Activated T-cell treated with anti-CD3 and anti-CD28 coated beads, Interleukin-2, amount 50 U/mL, for 24 hours (primary cell): ENCODE results near the gene PDCD1.
A peak's percentile ranks its signal among the peaks of the same experiment; 100 is the strongest.
"Not testable (repeated sequence)": the region's sequence is repeated elsewhere in the genome, so short reads cannot be mapped to it uniquely, and the experiment has no call there.

Experiments used
- DNase-seq: peaks from one replicate; pipeline ENCODE4 v3.0.0-alpha.2; 2020
- H3K27ac Mint-ChIP-seq: 2 replicates; pipeline ENCODE4 v1.8.0; 2020; ENCODE audit warnings: mild to moderate bottlenecking, mixed read lengths
- H3K27me3 Mint-ChIP-seq: 2 replicates; pipeline ENCODE4 v1.8.0; 2020; ENCODE audit warnings: mixed read lengths
- H3K36me3 Mint-ChIP-seq: 2 replicates; pipeline ENCODE4 v1.8.0; 2020; ENCODE audit warnings: low read depth, mixed read lengths
- H3K4me1 Mint-ChIP-seq: 2 replicates; pipeline ENCODE4 v1.8.0; 2020; ENCODE audit warnings: low read depth, mixed read lengths
- H3K4me3 Mint-ChIP-seq: 2 replicates; pipeline ENCODE4 v1.8.0; 2020; ENCODE audit warnings: mild to moderate bottlenecking, moderate library complexity, mixed read lengths
- H3K9me3 Mint-ChIP-seq: 2 replicates; pipeline ENCODE4 v1.8.0; 2020; ENCODE audit warnings: mixed read lengths

The PDCD1 gene

DNA sequence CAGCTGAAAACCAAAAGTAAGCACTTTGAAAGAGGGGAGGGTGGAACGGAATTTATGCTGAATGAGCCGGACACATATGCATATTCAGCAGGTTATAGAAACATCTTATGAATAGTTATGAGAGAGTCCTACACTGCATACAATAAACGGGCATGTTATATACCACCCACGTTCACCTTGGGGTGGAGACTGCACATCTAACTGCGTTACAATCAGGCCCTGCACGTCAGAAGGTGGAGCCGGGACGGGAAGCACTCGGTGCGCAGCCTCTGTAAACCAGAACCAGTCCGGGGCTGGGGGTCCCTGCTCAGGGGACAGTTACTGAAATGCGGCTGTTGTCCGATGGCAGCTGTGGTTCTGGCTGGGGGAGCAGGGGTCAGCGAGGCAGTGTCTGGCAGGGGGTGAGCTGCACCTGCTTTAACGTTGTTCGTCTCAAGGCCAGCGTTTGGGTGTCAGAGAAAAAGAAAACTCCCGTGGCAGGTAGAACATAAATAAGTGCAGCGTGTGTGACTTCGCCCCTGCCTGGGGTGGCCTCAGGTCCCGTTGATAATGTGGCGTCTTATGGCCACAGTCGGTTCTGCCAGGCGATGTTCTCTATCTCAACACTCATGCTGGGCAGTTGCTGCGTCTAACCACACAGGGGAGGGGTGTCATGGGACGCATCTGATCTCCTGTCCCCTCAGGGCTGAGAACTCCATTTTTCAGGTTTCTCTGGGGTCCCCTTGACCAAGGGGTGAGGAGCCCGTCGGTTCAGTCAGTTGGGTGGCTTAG lies 24.8 kb downstream of the PDCD1 start:
- DNase-seq, H3K9me3 Mint-ChIP-seq, H3K4me1 Mint-ChIP-seq, H3K36me3 Mint-ChIP-seq, H3K27me3 Mint-ChIP-seq, H3K27ac Mint-ChIP-seq, H3K4me3 Mint-ChIP-seq: not testable (repeated sequence)

DNA sequence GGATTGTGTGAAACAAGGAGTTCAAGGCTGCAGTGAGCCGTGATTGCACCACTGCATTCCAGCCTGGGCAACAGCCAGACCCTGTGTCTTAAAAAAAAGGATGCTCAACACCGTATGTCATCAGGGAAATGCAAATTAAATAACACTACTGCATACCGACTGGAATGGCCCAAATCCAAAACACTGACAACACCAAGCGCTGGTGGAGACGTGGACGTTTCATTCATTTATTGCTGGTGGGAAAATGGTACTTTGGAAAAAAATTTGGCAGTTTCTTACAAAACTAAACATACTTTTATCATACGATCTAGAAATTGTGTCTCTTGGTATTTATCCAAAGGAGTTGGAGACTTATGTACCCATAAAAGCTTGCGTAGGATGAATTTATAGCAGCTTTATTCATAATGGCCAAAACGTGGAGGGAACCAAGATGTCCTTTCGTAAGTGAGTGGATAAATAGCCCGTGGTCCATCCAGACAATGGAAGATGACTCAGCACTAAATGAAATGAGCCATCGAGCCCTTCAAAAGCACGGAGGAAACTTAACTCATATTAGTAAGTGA lies 25.5 kb downstream of the PDCD1 start:
- Mint-ChIP-seq H3K9me3 (peaks cover 3% of the 10 kb centered on the region), H3K4me1 (peaks cover 2% of the 10 kb centered on the region), H3K4me3 (no peak overlapping the region), H3K27me3 (peaks cover 4% of the 10 kb centered on the region), H3K27ac (no peak overlapping the region), H3K36me3 (no peaks in the 10 kb centered on the region)
- no peak for DNase-seq

DNA sequence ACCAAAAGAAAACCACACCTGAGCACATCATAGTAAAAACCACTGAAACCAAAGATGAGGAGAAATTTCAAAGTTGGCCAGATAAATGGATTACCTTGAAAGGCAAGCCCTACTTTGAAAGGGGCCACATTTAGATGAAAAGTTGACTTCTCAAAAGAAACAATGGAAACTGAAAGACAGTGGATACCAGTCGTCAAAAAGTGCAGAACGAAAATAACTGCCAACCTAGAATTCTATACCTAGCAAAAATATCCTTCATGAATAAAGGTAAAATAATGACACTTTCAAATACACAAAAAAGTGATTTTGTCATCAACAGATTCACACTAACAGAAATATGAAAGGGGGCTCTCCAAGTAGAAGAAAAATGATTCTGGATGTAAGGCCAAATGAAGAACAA lies 31.3 kb downstream of the PDCD1 start:
- peaks cover 21% of the 10 kb centered on the region for H3K9me3 Mint-ChIP-seq
- H3K36me3 Mint-ChIP-seq, result no peaks in the 10 kb centered on the region
- peaks cover 2% of the 10 kb centered on the region for H3K4me1 Mint-ChIP-seq
- no peak overlapping the region for H3K27ac Mint-ChIP-seq
- no peak overlapping the region for H3K4me3 Mint-ChIP-seq
- DNase-seq, result no peak
- peaks cover 9% of the 10 kb centered on the region for H3K27me3 Mint-ChIP-seq

DNA sequence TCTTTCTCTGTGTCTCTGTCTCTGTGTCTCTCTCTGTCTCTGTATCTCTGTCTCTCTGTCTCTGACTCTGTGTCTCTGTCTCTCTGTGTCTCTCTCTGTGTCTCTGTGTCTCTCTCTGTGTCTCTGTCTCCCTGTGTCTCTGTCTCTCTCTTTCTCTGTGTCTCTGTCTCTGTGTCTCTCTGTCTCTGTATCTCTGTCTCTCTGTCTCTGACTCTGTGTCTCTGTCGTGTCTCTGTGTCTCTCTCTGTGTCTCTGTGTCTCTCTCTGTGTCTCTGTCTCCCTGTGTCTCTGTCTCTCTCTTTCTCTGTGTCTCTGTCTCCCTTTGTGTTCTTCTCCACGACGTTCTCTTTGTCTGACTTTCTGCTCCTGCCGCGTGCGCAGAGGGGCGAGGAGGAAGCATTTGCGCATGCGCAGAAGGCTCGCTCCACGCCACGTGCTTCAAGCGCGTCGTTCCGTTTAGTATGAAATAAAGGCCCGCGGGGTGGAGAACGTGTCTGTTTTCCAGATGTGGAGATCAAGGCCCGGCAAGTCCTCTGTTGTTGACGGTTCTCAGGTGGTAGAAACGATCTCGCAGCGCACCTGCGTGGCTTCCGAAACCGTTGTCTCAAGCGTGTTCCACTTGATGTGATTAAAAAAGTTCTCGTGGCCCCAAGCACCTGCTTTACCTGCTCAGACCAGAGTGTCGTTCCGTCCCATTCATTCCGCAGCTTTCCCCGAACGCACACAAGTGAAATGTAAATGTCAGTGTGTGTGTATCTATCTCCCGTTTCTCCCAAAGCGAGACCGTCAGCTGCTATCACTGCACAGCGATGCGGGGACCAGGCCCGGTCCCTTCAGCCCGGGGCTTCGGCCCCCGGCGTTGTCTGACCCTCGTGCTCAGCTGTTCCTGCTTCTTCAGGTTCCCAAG lies 34.9 kb downstream of the PDCD1 start:
- H3K4me1 Mint-ChIP-seq, H3K36me3 Mint-ChIP-seq, H3K27ac Mint-ChIP-seq, H3K27me3 Mint-ChIP-seq, H3K4me3 Mint-ChIP-seq, DNase-seq: not testable (repeated sequence)
- peaks cover 21% of the 10 kb centered on the region for H3K9me3 Mint-ChIP-seq

DNA sequence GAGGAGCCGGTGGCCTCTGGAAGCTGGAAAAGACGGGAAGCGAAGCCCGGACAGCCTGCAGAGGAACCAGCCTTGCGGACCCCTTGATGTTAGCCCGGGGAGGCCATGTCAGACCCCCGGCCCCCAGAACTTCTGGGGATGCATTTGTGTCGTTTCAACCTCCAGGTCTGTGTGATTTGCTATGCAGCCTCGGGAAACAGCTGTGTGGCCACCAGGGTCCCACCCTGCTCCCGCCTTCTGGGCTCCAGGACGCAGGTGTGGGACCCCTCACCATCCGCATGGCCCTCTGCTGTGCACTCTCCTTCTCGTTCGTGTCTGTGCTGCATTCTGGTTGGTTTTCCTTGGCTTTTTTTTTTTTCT lies 36.5 kb downstream of the PDCD1 start:
- no peak overlapping the region for H3K27ac Mint-ChIP-seq
- no peak for DNase-seq

DNA sequence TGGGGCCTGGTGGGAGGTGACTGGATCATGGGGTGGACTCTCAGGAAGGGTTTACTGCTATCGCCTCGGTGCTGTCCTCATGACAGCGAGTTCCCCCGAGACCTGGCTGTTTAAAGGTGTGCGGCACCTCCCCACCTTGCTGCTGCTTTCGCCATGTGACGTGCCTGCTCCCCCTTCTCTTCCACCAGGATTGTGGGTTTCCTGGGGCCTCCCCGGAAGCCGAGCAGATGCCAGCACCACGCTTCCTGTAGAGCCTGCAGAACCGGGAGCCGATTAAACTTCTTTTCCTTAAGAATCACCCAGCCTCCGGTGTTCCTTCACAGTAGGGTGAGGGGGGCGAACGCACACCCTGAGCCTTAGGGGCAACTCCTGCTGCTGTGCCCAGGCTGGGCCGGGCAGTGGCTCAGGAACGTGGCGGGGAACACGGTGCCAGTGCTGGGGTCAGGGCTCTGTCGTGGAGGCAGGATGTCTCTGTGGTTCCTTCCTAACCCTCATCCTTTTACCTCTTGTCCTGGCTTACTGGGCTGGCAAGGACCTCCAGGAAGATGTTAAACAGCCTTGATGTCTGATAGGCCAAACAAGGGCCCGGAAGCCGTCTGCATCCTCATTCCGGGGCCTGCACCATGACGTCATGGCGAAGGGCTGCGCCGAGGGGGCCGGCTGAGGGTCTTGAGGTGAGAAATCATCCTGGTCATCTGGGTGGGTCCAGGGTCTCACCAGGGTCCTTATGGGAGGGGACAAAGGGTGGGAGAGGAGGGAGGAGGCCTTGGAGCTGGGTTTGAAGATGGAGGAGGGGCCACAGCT lies 37.0 kb downstream of the PDCD1 start:
- Mint-ChIP-seq H3K9me3 (peaks cover 8% of the 10 kb centered on the region), H3K36me3 (no peaks in the 10 kb centered on the region), H3K4me1 (peaks cover 14% of the 10 kb centered on the region), H3K4me3 (peak overlapping the region; percentile 41), H3K27ac (peak overlapping the region; percentile 83), H3K27me3 (peaks cover 13% of the 10 kb centered on the region)
- DNase-seq, result peak; percentile 54

More for the DNA sequence above, 36.5 kb downstream of the PDCD1 start:
- no peaks in the 10 kb centered on the region for H3K36me3 Mint-ChIP-seq
- H3K27me3 Mint-ChIP-seq, result peaks cover 13% of the 10 kb centered on the region
- H3K4me1 Mint-ChIP-seq, result peaks cover 13% of the 10 kb centered on the region
- H3K9me3 Mint-ChIP-seq, result peaks cover 14% of the 10 kb centered on the region
- H3K4me3 Mint-ChIP-seq, result peak overlapping the region; percentile 0

DNA sequence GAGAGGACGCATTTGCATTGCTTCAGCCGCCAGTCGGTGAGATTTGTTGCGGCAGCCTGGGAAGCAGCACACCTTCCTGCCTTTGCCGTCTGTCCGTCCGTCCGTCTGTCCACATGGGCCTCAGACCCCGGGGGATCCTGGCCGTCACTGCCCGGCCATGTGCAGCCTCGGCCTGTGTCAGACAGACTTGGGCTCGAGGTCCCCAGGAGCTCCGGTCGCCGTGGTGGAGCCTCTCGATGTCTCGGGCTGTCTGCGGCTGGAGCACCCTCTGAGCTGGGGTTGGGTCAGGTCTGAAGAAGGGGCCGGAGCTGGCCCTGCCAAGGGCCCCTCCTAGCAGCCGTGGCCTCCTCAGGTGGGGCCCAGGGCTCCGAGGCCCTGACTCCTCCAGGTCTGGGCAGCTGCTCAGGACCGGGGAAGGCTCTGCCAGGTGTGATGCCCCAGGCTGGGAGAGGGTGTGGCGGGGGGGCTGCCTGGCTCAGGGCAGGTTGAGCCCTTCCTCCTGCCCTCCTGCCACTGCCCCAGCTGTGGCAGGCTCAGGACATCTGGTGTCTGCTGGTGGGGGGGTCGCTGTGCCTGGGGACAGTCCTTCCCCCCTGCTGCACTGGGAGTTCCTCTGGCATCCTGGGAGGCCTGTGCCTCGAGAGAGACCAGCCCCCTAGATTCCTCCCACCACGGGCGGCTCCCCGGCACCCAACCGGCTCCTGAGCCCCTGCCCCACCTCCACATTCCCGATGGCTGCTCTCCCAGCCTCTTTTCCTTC lies 37.9 kb downstream of the PDCD1 start:
- H3K9me3 Mint-ChIP-seq, result peaks cover 6% of the 10 kb centered on the region

DNA sequence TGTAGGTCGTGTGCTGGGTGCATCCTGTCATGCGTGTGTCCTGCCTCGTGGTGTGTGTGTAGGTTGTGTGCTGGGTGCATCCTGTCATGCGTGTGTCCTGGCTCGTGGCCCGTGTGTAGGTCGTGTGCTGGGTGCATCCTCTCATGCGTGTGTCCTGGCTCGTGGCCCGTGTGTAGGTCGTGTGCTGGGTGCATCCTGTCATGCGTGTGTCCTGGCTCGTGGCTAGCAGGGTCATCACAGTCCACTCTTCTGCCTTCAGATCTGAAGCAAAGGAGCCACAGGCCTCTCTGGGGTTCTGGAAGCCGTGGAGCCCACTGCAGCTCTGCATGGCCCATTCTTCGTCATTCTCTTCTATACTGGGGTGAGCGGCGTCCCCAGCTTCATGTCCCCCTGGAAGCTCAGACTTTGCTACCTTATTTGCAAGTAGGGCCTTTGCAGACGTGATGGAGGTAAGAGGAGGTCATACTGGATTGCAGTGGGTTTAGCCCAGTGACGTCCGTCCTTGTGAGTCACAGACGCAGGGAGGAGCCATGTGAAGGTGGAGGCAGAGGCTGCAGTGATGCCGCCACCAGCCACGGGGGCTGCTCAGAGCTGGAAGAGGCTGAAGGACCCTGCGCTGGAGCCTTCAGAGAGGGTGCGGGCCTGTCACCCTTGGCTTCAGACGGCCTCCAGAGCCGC lies 38.6 kb downstream of the PDCD1 start:
- H3K4me3 Mint-ChIP-seq, H3K36me3 Mint-ChIP-seq, DNase-seq, H3K27ac Mint-ChIP-seq, H3K9me3 Mint-ChIP-seq: not testable (repeated sequence)
- Mint-ChIP-seq H3K27me3 (peaks cover 12% of the 10 kb centered on the region), H3K4me1 (peaks cover 14% of the 10 kb centered on the region)

More for the DNA sequence above, 37.9 kb downstream of the PDCD1 start:
- DNase-seq, result no peak
- peaks cover 11% of the 10 kb centered on the region for H3K27me3 Mint-ChIP-seq
- H3K4me1 Mint-ChIP-seq, result peaks cover 14% of the 10 kb centered on the region
- no peak overlapping the region for H3K27ac Mint-ChIP-seq
- H3K36me3 Mint-ChIP-seq, result no peaks in the 10 kb centered on the region
- no peak overlapping the region for H3K4me3 Mint-ChIP-seq

DNA sequence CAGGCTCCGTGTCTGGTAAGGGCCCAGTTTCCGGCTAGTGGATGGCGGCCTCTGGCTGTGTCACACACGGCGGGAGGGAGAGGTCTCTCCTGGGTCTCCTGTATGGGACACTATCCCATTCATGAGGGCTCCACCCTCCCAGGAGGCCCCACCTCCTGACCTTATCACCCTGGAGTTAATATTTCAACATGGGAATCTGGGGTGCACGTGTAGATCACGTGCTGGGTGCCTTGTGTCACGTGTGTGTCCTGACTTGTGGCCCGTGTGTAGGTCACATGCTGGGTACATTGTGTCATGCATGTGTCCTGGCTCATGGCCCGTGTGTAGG lies 39.8 kb downstream of the PDCD1 start:
- H3K4me3 Mint-ChIP-seq, result no peak overlapping the region
- H3K9me3 Mint-ChIP-seq, result peaks cover 3% of the 10 kb centered on the region
- H3K36me3 Mint-ChIP-seq, result no peaks in the 10 kb centered on the region
- no peak overlapping the region for H3K27ac Mint-ChIP-seq
- no peak for DNase-seq
- H3K4me1 Mint-ChIP-seq, result peaks cover 15% of the 10 kb centered on the region
- peaks cover 13% of the 10 kb centered on the region for H3K27me3 Mint-ChIP-seq

DNA sequence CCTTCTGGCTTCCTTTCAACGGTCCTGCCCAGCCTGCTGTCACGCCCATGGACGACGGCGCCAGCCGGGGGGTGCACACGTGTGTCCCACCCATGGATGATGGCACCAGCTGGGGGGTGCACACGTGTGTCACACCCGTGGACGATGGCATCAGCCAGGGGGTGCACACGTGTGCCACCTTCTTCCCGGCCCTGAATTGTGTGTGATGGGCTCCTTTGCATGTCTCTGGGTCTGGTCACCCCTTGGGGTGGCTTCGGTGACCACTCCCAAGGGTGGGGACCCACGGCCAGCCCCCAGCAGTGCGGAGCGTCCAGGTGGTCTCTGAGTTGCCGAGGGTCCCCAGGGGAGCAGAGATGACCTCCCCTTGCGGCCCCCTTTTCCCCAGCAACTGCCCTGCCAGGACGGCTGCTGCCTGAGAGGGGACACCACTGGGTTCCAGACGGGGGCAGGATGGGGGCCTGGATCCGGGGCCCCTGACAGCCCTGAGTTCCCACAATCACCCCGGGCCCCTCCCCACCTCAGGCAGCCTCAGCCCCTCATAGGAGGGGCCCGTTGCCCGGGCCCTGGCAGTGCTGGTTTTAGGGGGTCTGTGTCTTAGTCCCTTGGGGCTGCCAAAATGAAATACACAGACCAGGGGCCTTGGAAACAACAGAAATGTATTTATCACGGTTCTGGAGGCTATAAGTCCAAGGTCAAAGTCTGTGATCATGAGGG lies 40.3 kb downstream of the PDCD1 start:
- Mint-ChIP-seq H3K27ac (no peak overlapping the region), H3K9me3 (no peaks in the 10 kb centered on the region), H3K4me1 (peaks cover 14% of the 10 kb centered on the region), H3K36me3 (no peaks in the 10 kb centered on the region), H3K4me3 (no peak overlapping the region), H3K27me3 (peaks cover 13% of the 10 kb centered on the region)
- DNase-seq, result no peak

DNA sequence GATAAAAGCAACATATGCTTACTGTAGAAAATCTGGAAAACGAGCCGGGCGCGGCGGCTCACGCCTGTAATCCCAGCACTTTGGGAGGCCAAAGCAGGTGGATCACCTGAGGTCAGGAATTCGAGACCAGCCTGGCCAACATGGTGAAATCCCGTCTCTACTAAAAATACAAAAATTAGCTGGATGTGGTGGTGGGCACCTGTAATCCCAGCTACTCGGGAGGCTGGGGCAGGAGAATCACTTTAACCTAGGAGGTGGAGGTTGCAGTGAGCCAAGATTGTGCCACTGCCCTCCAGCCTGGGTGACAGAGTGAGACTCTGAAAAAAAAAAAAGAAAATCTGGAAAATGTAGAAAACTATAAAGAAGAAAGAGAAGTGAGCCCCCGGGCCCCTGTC lies 40.9 kb downstream of the PDCD1 start:
- Mint-ChIP-seq H3K4me1 (peaks cover 14% of the 10 kb centered on the region), H3K27me3 (peaks cover 13% of the 10 kb centered on the region)
- DNase-seq, H3K9me3 Mint-ChIP-seq, H3K36me3 Mint-ChIP-seq, H3K4me3 Mint-ChIP-seq, H3K27ac Mint-ChIP-seq: not testable (repeated sequence)

DNA sequence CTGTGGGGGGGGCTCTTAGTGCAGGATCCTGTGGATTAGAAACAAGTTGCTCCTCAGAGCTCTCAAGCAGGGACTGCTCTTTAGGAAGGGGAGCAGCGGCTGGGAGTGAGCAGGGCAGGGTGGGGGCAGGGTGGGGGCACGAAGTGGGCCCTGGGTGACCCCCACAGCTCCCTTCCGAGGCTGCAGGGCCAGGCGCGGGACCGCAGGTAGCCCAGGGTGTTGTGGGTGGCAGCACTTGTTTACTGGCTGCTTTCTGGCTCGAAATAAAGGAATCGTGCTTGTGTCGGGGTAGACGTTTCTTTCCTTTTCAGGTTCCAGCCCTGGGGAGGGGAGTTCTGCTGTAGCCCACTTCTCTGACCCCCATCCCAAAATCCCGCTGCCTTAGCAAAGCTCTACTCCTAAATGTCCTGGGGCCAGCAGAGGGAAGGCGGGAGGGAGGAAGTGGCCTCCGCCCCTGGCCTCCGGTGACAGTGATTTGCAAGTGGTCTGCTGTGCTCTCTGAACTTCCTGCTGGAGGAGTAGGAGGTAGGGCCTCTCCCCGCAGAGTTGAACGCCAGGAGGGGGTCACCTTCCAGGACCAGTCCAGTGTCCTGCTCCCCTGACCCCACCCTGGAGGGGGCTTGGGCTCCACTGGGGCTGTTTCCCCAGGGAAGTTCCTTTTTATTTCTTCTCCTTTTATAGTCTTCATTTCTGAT lies 41.4 kb downstream of the PDCD1 start:
- peaks cover 13% of the 10 kb centered on the region for H3K27me3 Mint-ChIP-seq
- peaks cover 14% of the 10 kb centered on the region for H3K4me1 Mint-ChIP-seq
- no peak overlapping the region for H3K4me3 Mint-ChIP-seq
- DNase-seq, result no peak
- H3K9me3 Mint-ChIP-seq, result no peaks in the 10 kb centered on the region
- no peak overlapping the region for H3K27ac Mint-ChIP-seq
- no peaks in the 10 kb centered on the region for H3K36me3 Mint-ChIP-seq
